HEK293 (cell line): Measurements from ENCODE around the gene KIF14.

Source experiments
- ZBTB7A ChIP-seq: fragments of 450-650 bp; formaldehyde crosslinking; IDR thresholded peaks from 2 replicates; pipeline ENCODE4 v1.5.1; 2016; ENCODE audit warnings: low read depth, missing biosample characterization, missing genetic modification characterization
- ZNF184 ChIP-seq: fragments of 450-650 bp; IDR thresholded peaks from 2 replicates; pipeline ENCODE4 v1.5.1; 2018; ENCODE audit warnings: missing biosample characterization, mild to moderate bottlenecking, missing genetic modification characterization
- ZNF274 ChIP-seq, 2 experiments: fragments of 200-500 bp in 1 of 2; fragments of 450-650 bp in 1 of 2; sonication (Bioruptor generic) in 1 of 2; formaldehyde crosslinking in 1 of 2; IDR thresholded peaks; 2 replicates each; pipeline versions ENCODE4 v1.5.1 to v1.6.1; 2014 to 2016; ENCODE audit warnings: borderline replicate concordance in 1 of 2, inconsistent platforms in 1 of 2, low read length in 1 of 2, missing biosample characterization in 1 of 2, missing genetic modification characterization in 1 of 2
- ZNF416 ChIP-seq: fragments of 450-650 bp; formaldehyde crosslinking; IDR thresholded peaks from 2 replicates; pipeline ENCODE4 v1.5.1; 2016; ENCODE audit warnings: missing biosample characterization, missing genetic modification characterization
- ZNF473 ChIP-seq: fragments of 450-650 bp; formaldehyde crosslinking; IDR thresholded peaks from 2 replicates; pipeline ENCODE4 v1.5.1; 2017; ENCODE audit warnings: missing biosample characterization, missing genetic modification characterization
- ZNF501 ChIP-seq: fragments of 450-650 bp; formaldehyde crosslinking; IDR thresholded peaks from 2 replicates; pipeline ENCODE4 v1.5.1; 2016; ENCODE audit warnings: missing biosample characterization, missing genetic modification characterization
- ZNF530 ChIP-seq: fragments of 450-650 bp; formaldehyde crosslinking; IDR thresholded peaks from 2 replicates; pipeline ENCODE4 v1.5.1; 2016; ENCODE audit warnings: low read depth, missing biosample characterization, missing genetic modification characterization
- ZNF747 ChIP-seq: fragments of 450-650 bp; formaldehyde crosslinking; IDR thresholded peaks from 2 replicates; pipeline ENCODE4 v1.5.1; 2016; ENCODE audit warnings: missing biosample characterization, missing genetic modification characterization
- TF ChIP-seq, protein P1 (sequence below): fragments of 450-650 bp; formaldehyde crosslinking; IDR thresholded peaks from 2 replicates; pipeline ENCODE4 v1.5.1; 2016; ENCODE audit warnings: missing biosample characterization, missing genetic modification characterization
- TF ChIP-seq, protein P2 (sequence below): fragments of 450-650 bp; formaldehyde crosslinking; IDR thresholded peaks from 2 replicates; pipeline ENCODE4 v1.5.1; 2017; ENCODE audit warnings: missing biosample characterization, missing genetic modification characterization

DNA sequence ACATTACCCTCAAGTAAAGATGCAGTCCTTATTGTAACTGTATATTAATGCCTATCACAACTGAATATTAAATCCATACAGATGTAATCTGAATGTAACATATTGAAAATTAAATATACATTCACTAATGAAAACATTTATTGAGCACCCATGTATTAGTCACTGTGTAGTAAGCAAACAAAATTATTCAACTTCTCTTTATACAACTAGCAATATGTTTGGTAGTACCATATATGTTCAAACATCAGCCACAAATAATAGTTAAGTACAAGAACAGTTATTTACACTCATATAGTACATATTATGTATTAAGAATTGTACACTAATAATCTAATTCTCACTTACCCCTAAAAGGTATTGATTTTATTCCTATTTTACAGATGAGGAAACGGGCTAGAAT lies 17.9 kb downstream of the KIF14 start:
- TF ChIP-seq ZNF501 (tag by site-specific recombination) (no peak), ZNF416 (tag by site-specific recombination) (no peak), ZNF184 (tag by site-specific recombination) (no peak), ZNF530 (tag by site-specific recombination) (no peak), ZNF747 (tag by site-specific recombination) (no peak), ZNF274 (IDR thresholded peaks at IDR 0.05; ENCODE audit: low read length) (no peak), ZNF274 (tag by site-specific recombination; IDR thresholded peaks at IDR 0.05; ENCODE audit: borderline replicate concordance) (no peak), ZBTB7A (tag by site-specific recombination) (no peak), ZNF473 (tag by site-specific recombination) (no peak)
- TF ChIP-seq, protein P1, sequence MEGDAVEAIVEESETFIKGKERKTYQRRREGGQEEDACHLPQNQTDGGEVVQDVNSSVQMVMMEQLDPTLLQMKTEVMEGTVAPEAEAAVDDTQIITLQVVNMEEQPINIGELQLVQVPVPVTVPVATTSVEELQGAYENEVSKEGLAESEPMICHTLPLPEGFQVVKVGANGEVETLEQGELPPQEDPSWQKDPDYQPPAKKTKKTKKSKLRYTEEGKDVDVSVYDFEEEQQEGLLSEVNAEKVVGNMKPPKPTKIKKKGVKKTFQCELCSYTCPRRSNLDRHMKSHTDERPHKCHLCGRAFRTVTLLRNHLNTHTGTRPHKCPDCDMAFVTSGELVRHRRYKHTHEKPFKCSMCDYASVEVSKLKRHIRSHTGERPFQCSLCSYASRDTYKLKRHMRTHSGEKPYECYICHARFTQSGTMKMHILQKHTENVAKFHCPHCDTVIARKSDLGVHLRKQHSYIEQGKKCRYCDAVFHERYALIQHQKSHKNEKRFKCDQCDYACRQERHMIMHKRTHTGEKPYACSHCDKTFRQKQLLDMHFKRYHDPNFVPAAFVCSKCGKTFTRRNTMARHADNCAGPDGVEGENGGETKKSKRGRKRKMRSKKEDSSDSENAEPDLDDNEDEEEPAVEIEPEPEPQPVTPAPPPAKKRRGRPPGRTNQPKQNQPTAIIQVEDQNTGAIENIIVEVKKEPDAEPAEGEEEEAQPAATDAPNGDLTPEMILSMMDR (tag by site-specific recombination): no peak
- TF ChIP-seq, protein P2, sequence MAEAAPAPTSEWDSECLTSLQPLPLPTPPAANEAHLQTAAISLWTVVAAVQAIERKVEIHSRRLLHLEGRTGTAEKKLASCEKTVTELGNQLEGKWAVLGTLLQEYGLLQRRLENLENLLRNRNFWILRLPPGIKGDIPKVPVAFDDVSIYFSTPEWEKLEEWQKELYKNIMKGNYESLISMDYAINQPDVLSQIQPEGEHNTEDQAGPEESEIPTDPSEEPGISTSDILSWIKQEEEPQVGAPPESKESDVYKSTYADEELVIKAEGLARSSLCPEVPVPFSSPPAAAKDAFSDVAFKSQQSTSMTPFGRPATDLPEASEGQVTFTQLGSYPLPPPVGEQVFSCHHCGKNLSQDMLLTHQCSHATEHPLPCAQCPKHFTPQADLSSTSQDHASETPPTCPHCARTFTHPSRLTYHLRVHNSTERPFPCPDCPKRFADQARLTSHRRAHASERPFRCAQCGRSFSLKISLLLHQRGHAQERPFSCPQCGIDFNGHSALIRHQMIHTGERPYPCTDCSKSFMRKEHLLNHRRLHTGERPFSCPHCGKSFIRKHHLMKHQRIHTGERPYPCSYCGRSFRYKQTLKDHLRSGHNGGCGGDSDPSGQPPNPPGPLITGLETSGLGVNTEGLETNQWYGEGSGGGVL (tag by site-specific recombination): no peak
